ENCODE measurements around the gene HEXD.

DNA sequence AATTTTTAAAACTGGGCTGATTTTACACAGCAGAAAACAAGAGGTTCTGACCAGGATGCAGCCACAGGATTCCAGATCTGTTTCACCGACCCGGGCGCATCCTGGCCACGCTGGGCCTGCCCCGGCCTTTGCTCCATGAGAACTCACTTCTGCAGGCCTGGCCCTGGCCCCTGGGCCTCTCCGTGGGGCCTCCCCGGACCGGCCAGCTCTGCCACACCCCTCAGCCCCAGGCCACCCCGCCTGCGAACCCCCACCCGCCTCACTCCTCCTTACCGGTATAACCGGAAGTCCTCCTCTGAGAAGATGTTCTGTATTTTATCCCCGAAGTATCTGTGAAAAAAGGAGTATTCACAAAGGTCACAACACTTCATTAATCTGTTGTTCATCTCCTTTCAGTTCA, 13.1 kb upstream of the HEXD start:
- TF ChIP-seq TAF1 (IDR thresholded peaks at IDR 0.05; ENCODE audit: borderline replicate concordance, low read depth, low read length) (no peak), POLR2AphosphoS5 (IDR thresholded peaks at IDR 0.05; ENCODE audit: low read depth, low read length) (no peak), POLR2A (IDR thresholded peaks at IDR 0.05; ENCODE audit: low read depth, low read length) (no peak)

Data from GM12892 (cell line).